SW 1271 (cell line): ENCODE results near the gene TTC34.
"Not testable (repeated sequence)": the region's sequence is repeated elsewhere in the genome, so short reads cannot be mapped to it uniquely, and the experiment has no call there.

Experiments used
- DNase-seq, 2 experiments: peaks; one replicate each; lab custom pipeline; 2025; lab: John Stamatoyannopoulos, UW

TTC34 gene

DNA sequence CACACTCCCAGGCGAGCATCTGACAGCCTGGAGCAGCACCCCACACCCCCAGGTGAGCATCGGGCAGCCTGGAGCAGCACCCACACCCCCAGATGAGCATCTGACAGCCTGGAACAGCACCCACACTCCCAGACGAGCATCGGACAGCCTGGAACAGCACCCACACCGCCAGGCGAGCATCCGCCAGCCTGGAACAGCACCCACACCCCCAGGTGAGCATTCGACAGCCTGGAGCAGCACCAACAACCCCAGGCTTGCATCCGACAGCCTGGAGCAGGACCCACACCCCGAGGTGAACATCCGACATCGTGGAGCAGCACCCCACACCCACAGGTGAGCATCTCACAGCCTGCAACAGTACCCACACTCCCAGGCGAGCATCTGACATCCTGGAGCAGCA is 42.1 kb downstream of the TTC34 start:
- not testable (repeated sequence) for DNase-seq

DNA sequence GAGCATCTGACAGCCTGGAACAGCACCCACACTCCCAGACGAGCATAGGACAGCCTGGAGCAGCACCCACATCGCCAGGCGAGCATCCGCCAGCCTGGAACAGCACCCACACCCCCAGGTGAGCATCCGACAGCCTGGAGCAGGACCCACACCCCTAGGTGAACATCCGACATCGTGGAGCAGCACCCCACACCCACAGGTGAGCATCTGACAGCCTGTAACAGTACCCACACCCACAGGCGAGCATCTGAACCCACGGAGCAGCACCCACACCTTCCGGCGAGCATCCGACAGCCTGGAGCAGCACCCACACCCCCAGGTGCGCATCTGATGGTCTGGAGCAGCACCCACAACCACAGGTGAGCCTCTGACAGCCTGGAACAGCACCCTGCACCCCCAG is 44.0 kb downstream of the TTC34 start:
- not testable (repeated sequence) for DNase-seq

DNA sequence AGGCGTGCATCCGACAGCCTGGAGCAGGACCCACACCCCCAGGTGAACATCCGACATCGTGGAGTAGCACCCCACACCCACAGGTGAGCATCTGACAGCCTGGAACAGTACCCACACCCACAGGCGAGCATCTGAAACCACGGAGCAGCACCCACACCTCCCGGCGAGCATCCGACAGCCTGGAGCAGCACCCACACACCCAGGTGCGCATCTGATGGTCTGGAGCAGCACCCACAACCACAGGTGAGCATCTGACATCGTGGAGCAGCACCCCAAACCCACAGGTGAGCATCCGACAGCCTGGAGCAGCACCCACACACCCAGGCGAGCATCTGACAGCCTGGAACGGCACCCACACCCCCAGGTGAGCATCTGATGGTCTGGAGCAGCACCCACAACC is 46.1 kb downstream of the TTC34 start:
- not testable (repeated sequence) for DNase-seq

DNA sequence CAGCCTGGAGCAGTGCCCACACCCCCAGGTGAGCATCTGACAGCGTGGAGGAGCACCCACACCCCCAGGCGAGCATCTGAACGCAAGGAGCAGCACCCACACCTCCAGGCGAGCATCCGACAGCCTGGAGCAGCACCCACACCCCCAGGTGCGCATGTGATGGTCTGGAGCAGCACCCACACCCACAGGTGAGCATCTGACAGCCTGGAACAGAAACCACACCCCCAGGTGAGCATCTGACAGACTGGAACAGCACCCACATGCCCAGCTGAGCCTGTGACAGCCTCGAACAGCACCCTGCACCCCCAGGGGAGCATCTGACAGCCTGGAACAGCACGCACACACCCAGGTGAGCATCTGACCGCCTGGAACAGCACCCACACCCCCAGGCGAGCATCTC is 46.9 kb downstream of the TTC34 start:
- DNase-seq, result not testable (repeated sequence)

DNA sequence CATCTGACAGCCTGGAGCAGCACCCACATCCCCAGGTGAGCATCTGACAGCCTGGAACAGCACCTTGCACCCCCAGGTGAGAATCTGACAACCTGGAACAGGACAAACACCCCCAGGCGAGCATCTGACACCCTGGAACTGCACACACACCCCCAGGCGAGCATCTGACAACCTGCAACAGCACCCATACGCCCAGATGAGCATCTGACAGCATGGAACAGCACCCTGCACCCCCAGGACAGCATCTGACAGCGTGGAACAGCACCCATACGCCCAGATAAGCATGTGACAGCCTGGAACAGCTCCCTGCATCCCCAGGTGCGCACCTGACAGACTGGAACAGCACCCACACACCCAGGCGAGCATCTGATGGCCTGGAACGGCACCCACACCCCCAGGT is 49.0 kb downstream of the TTC34 start:
- not testable (repeated sequence) for DNase-seq

DNA sequence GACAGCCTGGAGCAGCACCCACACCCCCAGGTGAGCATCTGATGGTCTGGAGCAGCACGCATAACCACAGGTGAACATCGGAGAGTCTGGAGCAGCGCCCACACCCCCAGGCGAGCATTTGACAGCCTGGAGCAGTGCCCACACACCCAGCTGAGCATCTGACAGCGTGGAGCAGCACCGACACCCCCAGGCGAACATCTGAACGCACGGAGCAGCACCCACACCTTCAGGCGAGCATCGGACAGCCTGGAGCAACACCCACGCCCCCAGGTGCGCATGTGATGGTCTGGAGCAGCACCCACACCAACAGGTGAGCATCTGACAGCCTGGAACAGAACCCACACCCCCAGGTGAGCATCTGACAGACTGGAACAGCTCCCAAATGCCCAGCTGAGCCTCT is 49.6 kb downstream of the TTC34 start:
- not testable (repeated sequence) for DNase-seq

DNA sequence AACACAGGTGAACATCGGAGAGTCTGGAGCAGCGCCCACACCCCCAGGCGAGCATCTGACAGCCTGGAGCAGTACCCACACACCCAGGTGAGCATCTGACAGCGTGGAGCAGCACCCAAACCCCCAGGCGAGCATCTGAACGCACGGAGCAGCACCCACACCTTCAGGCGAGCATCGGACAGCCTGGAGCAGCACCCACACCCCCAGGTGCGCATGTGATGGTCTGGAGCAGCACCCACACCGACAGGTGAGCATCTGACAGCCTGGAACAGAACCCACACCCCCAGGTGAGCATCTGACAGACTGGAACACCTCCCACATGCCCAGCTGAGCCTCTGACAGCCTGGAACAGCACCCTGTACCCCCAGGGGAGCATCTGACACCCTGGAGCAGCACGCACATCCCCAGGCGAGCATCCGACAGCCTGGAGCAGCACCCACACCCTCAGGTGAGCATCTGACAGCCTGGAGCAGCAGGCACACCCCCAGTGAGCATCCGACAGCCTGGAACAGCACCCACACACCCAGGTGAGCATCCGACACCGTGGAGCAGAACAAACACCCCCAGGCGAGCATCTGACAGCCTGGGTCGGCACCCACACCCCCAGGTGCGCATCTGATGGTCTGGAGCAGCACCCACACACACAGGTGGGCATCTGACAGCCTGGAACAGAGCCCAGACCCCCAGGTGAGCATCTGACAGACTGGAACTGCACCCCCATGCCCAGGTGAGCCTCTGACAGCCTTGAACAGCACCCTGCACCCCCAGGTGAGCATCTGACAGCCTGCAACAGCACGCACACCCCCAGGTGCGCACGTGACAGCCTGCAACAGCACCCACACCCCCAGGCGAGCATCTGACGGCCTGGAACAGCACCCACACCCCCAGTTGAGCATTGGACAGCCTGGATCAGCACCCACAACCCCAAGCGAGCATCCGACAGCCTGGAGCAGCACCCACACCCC is 50.4 kb downstream of the TTC34 start:
- not testable (repeated sequence) for DNase-seq

DNA sequence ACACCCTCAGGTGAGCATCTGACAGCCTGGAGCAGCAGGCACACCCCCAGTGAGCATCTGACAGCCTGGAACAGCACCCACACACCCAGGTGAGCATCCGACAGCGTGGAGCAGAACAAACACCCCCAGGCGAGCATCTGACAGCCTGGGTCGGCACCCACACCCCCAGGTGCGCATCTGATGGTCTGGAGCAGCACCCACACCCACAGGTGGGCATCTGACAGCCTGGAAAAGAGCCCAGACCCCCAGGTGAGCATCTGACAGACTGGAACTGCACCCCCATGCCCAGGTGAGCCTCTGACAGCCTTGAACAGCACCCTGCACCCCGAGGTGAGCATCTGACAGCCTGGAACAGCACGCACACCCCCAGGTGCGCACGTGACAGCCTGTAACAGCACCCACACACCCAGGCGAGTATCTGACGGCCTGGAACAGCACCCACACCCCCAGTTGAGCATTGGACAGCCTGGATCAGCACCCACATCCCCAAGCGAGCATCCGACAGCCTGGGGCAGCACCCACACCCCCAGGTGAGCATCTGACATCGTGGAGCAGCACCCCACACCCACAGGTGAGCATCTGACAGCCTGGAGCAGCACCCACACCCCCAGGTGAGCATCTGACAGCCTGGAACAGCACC is 51.3 kb downstream of the TTC34 start:
- DNase-seq, result not testable (repeated sequence)

DNA sequence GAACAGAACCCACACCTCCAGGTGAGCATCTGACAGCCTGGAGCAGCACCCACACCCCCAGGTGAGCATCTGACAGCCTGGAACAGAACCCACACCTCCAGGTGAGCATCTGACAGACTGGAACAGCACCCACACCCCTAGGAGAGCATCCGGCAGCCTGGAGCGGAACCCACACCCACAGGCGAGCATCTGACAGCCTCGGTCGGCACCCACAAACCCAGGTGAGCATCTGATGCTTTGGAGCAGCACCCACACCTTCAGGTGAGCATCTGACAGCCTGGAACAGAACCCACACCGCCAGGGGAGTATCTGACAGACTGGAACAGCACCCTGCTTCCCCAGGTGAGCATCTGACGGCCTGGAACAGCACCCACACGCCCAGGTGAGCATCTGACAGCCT is 52.9 kb downstream of the TTC34 start:
- DNase-seq, result not testable (repeated sequence)

DNA sequence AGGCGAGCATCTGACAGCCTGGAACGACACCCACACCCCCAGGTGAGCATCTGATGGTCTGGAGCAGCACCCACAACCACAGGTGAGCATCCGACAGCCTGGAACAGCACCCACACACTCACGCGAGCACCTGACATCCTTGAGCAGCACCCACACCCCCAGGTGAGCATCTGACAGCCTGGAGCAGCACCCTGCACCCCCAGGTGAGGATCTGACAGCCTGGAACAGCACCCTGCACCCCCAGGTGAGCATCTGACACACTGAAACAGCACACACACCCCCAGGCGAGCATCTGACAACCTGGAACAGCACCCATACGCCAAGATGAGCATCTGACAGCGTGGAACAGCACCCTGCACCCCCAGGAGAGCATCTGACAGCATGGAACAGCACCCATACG is 106.7 kb downstream of the TTC34 start:
- DNase-seq, result not testable (repeated sequence)

DNA sequence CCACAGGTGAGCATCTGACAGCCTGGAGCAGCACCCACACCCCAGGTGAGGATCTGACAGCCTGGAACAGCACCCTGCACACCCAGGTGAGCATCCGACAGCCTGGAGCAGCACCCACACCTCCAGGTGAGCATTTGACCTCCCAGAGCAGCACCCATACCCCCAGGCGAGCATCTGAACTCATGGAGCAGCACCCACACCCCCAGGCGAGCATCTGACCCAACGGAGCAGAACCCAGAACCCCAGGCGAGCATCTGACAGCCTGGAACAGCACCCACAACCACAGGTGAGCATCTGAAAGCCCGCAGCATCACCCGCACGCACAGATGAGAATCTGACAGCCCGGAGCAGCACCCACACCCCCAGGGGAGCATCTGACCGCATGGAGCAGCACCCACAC is 111.3 kb downstream of the TTC34 start:
- not testable (repeated sequence) for DNase-seq

DNA sequence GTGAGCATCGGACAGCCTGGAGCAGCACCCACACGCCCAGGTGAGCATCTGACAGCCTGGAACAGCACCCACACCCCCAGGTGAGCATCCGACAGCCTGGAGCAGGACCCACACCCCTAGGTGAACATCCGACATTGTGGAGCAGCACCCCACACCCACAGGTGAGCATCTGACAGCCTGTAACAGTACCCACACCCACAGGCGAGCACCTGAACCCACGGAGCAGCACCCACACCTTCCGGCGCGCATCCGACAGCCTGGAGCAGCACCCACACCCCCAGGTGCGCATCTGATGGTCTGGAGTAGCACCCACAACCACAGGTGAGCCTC is 113.2 kb downstream of the TTC34 start:
- DNase-seq, result not testable (repeated sequence)

DNA sequence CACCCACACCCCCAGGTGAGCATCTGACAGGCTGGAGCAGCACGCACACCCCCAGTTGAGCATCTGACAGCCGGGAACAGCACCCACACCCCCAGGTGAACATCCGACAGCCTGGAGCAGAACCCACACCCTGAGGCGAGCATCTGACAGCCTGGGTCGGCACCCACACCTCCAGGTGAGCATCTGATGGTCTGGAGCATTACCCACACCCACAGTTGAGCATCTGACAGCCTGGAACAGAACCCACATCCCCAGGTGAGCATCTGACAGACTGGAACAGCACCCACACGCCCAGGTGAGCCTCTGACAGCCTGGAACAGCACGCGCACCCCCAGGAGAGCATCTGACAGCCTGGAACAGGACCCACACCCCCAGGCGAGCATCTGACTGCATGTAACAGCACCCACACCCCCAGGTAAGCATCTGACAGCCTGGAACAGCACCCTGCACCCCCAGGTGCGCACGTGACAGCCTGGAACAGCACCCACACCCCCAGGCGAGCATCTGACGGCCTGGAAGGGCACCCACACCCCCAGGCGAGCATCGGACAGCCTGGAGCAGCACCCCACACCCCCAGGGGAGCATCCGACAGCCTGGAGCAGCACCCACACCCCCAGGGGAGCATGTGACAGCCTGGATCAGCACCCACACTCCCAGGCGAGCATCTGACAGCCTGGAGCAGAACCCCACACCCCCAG is 113.7 kb downstream of the TTC34 start:
- not testable (repeated sequence) for DNase-seq

DNA sequence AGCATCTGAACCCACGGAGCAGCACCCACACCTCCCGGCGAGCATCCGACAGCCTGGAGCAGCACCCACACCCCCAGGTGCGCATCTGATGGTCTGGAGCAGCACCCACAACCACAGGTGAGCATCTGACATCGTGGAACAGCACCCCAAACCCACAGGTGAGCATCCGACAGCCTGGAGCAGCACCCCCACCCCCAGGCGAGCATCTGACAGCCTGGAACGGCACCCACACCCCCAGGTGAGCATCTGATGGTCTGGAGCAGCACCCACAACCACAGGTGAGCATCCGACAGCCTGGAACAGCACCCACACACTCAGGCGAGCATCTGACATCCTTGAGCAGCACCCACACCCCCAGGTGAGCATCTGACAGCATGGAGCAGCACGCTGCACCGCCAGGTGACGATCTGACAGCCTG is 114.3 kb downstream of the TTC34 start:
- not testable (repeated sequence) for DNase-seq

DNA sequence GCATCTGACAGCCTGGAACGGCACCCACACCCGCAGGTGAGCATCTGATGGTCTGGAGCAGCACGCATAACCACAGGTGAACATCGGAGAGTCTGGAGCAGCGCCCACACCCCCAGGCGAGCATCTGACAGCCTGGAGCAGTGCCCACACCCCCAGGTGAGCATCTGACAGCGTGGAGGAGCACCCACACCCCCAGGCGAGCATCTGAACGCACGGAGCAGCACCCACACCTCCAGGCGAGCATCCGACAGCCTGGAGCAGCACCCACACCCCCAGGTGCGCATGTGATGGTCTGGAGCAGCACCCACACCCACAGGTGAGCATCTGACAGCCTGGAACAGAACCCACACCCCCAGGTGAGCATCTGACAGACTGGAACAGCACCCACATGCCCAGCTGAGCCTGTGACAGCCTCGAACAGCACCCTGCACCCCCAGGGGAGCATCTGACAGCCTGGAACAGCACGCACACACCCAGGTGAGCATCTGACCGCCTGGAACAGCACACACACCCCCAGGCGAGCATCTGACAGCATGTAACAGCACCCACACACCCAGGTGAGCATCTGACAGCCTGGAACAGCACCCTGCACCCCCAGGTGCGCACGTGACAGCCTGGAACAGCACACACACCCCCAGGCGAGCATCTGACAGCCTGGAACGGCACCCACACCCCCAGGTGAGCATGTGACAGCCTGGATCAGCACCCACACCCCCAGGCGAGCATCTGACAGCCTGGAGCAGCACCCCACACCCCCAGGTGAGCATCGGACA is 115.2 kb downstream of the TTC34 start:
- DNase-seq, result not testable (repeated sequence)

DNA sequence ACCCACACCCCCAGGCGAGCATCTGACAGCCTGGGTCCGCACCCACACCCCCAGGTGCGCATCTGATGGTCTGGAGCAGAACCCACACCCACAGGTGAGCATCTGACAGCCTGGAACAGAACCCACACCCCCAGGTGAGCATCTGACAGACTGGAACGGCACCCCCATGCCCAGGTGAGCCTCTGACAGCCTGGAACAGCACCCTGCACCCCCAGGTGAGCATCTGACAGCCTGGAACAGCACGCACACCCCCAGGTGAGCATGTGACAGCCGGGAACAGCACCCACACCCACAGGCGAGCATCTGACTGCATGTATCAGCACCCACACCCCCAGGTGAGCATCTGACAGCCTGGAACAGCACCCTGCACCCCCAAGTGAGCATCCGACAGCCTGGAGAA is 115.8 kb downstream of the TTC34 start:
- not testable (repeated sequence) for DNase-seq

DNA sequence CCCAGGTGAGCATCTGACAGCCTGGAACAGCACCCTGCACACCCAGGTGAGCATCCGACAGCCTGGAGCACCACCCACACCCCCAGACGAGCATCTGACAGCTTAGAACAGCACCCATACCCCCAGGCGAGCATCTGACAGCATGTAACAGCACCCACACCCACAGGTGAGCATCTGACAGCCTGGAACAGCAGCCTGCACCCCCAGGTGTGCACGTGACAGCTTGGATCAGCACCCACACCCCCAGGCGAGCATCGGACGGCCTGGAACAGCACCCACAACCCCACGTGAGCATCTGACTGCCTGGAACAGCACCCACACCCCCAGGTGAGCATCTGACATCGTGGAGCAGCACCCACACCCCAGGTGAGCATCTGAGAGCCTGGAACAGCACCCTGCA is 116.6 kb downstream of the TTC34 start:
- not testable (repeated sequence) for DNase-seq

DNA sequence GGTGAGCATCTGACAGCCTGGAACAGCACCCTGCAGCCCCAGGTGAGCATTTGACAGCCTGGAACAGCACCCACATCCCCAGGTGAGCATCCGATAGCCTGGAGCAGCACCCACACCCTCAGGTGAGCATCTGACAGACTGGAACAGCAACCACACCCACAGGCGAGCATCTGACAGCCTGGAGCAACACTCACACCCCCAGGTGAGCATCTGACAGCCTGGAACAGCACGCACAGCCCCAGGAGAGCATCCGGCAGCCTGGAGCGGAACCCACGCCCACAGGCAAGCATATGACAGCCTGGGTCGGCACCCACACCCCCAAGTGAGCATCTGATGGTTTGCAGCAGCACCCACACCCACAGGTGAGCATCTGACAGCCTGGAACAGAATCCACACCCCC is 117.5 kb downstream of the TTC34 start:
- DNase-seq, result not testable (repeated sequence)

DNA sequence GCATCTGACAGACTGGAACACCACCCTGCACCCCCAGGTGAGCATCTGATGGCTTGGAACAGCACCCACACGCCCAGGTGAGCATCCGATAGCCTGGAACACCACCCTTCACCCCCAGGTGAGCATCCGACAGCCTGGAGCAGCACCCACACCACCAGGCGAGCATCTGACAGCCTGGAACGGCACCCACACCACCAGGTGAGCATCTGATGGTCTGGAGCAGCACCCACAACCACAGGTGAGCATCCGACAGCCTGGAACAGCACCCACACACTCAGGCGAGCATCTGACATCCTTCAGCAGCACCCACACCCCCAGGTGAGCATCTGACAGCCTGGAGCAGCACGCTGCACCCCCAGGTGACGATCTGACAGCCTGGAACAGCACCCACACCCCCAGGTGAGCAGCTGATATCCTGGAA is 118.2 kb downstream of the TTC34 start:
- not testable (repeated sequence) for DNase-seq

DNA sequence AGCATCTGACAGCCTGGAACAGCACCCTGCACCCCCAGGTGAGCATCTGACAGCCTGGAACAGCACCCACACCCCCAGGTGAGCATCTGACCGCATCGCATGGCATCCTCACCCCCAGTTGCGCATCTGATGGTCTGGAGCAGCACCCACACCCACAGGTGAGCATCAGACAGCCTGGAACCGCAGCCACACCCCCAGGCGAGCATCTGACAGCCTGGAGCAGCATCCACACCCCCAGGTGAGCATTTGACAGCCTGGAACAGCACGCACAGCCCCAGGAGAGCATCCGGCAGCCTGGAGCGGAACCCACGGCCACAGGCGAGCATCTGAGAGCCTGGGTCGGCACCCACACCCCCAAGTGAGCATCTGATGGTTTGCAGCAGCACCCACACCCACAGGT is 118.6 kb downstream of the TTC34 start:
- not testable (repeated sequence) for DNase-seq

DNA sequence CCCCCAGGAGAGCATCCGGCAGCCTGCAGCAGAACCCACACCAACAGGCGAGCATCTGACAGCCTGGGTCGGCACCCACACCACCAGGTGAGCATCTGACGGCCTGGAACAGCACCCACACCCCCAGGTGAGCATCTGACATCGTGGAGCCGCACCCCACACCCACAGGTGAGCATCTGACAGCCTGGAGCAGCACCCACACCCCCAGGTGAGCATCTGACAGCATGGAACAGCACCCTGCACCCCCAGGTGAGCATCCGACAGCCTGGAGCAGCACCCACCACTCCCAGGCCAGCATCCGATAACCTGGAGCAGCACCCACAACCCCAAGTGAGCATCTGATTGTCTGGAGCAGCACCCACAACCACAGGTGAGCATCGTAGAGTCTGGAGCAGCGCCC is 124.8 kb downstream of the TTC34 start:
- DNase-seq, result not testable (repeated sequence)

DNA sequence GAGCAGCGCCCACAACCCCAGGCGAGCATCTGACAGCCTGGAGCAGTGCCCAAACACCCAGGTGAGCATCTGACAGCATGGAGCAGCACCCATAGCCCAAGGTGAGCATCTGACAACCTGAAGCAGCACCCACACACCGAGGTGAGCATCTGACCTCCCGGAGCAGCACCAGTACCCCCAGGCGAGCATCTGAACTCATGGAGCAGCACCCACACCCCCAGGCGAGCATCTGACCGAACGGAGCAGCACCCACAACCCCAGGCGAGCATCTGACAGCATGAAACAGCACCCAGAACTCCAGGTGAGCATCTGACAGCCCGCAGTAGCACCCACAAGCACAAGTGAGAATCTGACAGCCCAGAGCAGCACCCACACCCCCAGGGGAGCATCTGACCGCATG is 129.8 kb downstream of the TTC34 start:
- DNase-seq, result not testable (repeated sequence)
